ENCODE results near the gene GOLGA8K.
"Not testable (repeated sequence)": the region's sequence is repeated elsewhere in the genome, so short reads cannot be mapped to it uniquely, and the experiment has no call there.

GOLGA8K gene

GRCh38 chr15:32356909-32357308 is 46.2 kb downstream of the GOLGA8K start:
- not testable (repeated sequence) for DNase-seq (ENCODE audit: low spot score)

- DNase-seq (ENCODE audit: low spot score), result not testable (repeated sequence)
Measured at GRCh38 chr15:32352748-32353147, 50.3 kb downstream of the GOLGA8K start.

- DNase-seq (ENCODE audit: low spot score), result not testable (repeated sequence)
Measured at GRCh38 chr15:32350563-32351220, 52.4 kb downstream of the GOLGA8K start.

GRCh38 chr15:32347037-32347436 is 56.1 kb downstream of the GOLGA8K start:
- DNase-seq (ENCODE audit: low spot score), result not testable (repeated sequence)

- not testable (repeated sequence) for DNase-seq (ENCODE audit: low spot score)
Measured at GRCh38 chr15:32345978-32346547, 57.0 kb downstream of the GOLGA8K start.

GRCh38 chr15:32343921-32344320 is 59.2 kb downstream of the GOLGA8K start:
- not testable (repeated sequence) for DNase-seq (ENCODE audit: low spot score)
